Measurements from ENCODE around the gene GNAZ. TPM values are rescaled to one million over a fixed set of nuclear protein-coding genes. Genes with fewer than 3 reads are reported as not detected.

GNAZ gene
- total RNA-seq, 1 experiment from 2014 or later: 11.1 TPM

- BruUV-seq (replicated peaks): no TSS peak
- Histone ChIP-seq H3K4me2 (ENCODE audit: low read length) (peak overlapping the region; percentile 75), H3K4me1 (ENCODE audit: control insufficient read depth in 1 of 2, insufficient read depth in 2 of 2, low read length in 2 of 2) (peaks cover 18 to 36% of the 10 kb centered on the region in 2 experiments), H3K9ac (ENCODE audit: low read length) (peak overlapping the region; percentile 38), H4K20me1 (ENCODE audit: insufficient read depth) (no peaks in the 10 kb centered on the region), H3K4me3 (replicated peaks in 1 of 2; ENCODE audit: low read depth in 1 of 2, low read length in 2 of 2) (no peak overlapping the region), H3K27ac (ENCODE audit: low read depth, low read length) (no peak overlapping the region), H2AFZ (ENCODE audit: low read depth, low read length, poor library complexity, severe bottlenecking) (no peak overlapping the region), H3K9me2 (ENCODE audit: insufficient read depth) (no peaks in the 10 kb centered on the region), H3K27me3 (ENCODE audit: insufficient read depth, low read length) (no peaks in the 10 kb centered on the region), H3K36me3 (ENCODE audit: control insufficient read depth in 1 of 2, insufficient read depth in 2 of 2, low read length in 2 of 2) (no peaks in the 10 kb centered on the region), H3K9me3 (ENCODE audit: control insufficient read depth in 1 of 2, insufficient read depth in 1 of 2, low read depth in 1 of 2, low read length in 2 of 2) (no peaks in the 10 kb centered on the region), H3K79me2 (ENCODE audit: insufficient read depth, low read length) (no peaks in the 10 kb centered on the region)
- intact Hi-C loops (cut with micrococcal nuclease): no loop called here
- RAD21 ChIA-PET (ENCODE audit: low non-redundant PET in 1 of 2, low total read pairs in 2 of 2, uncharacterized antibody in 2 of 2, unreplicated experiment in 2 of 2): interaction anchor here (0.7 kb wide), 2 partner anchors 682 to 1664 kb away, joined by 5 to 6 read pairs; partner anchors contain the start of gene SGSM1 (in 1 of the 2)
- ATAC-seq (no peak), DNase-seq (ENCODE audit: low read depth, low spot score) (no peak)
- TF ChIP-seq EZH2phosphoT487 (IDR thresholded peaks at IDR 0.05; ENCODE audit: borderline replicate concordance) (no peak), CTCF (IDR thresholded peaks at IDR 0.05 in 2 of 3, conservative IDR thresholded peaks at IDR 0.05 in 1 of 3; ENCODE audit: borderline replicate concordance in 1 of 3, insufficient read depth in 1 of 3, low read depth in 2 of 3, low read length in 2 of 3) (no peak), JUND (IDR thresholded peaks at IDR 0.05) (no peak), CBX3 (IDR thresholded peaks at IDR 0.05; ENCODE audit: low read depth) (no peak), ATF3 (IDR thresholded peaks at IDR 0.05) (no peak), FOSL1 (IDR thresholded peaks at IDR 0.05; ENCODE audit: low read depth) (no peak), POLR2A (IDR thresholded peaks at IDR 0.05; ENCODE audit: borderline replicate concordance, extremely low read depth, insufficient read depth, insufficient read length) (no peak), SRF (IDR thresholded peaks at IDR 0.05; ENCODE audit: low read depth) (no peak), TCF7L2 (IDR thresholded peaks at IDR 0.05; ENCODE audit: borderline replicate concordance, extremely low read depth, insufficient read depth, insufficient read length) (no peak), EZH2 (IDR thresholded peaks at IDR 0.05) (no peak), MAX (IDR thresholded peaks at IDR 0.05) (no peak), YY1 (IDR thresholded peaks at IDR 0.05; ENCODE audit: extremely low read depth, insufficient replicate concordance, low read depth, low read length) (no peak)
- CTCF ChIA-PET: interaction anchor here (0.8 kb wide), 1 partner anchor 243 kb away, joined by 3 read pairs; no protein-coding TSS in a partner anchor
- POLR2A ChIA-PET: interaction anchor here (0.6 kb wide), 1 partner anchor 720 kb away, joined by 3 read pairs; no protein-coding TSS in a partner anchor
Measured at GRCh38 chr22:23142546-23143105, 72.3 kb downstream of the GNAZ start.

Measured in HCT116 (cell line).